SK-N-SH (cell line): ENCODE results near the gene CDC14B. TPM values are rescaled to one million over a fixed set of nuclear protein-coding genes. Genes with fewer than 3 reads are reported as not detected.

Experiments
- CTCF ChIA-PET: fragments of 300-600, 350-600 bp; formaldehyde crosslinking; extraction: SDS; loops from one replicate; lab custom pipeline; 2021; lab: Yijun Ruan, JAX
- POLR2A ChIA-PET: fragments of 350-600 bp; sonication (Branson Sonifier 250); formaldehyde crosslinking; extraction: SDS; loops from one replicate; lab custom pipeline; 2020; ENCODE audit warnings: antibody characterized with exemption, inconsistent platforms; lab: Yijun Ruan, JAX
- DNase-seq: peaks from one replicate; pipeline ENCODE4 v3.0.0; 2012
- H2AFZ ChIP-seq: fragments of 200-600 bp; sonication (generic); 2 replicates; pipeline ENCODE4 v1.8.1; 2016; ENCODE audit warnings: antibody characterized with exemption, mild to moderate bottlenecking, low read depth
- H3F3A ChIP-seq: fragments of 200-600 bp; sonication (generic); replicated peaks from 2 replicates; pipeline ENCODE3; 2016; ENCODE audit warnings: antibody characterized with exemption, mild to moderate bottlenecking; ENCODE audit not compliant: insufficient read depth
- H3K27ac ChIP-seq, 2 experiments: fragments of 200-500 bp in 1 of 2; fragments of 200-600 bp in 1 of 2; sonication (Bioruptor generic) in 1 of 2; sonication (generic), shearing (Covaris generic) in 1 of 2; 2 replicates each; pipeline versions ENCODE4 v1.5.1 to v1.6.1; 2014 to 2016; ENCODE audit warnings: low read depth in 2 of 2, inconsistent platforms in 1 of 2, low read length in 1 of 2, mild to moderate bottlenecking in 1 of 2, mixed read lengths in 1 of 2
- H3K27me3 ChIP-seq: fragments of 200-600 bp; sonication (generic), shearing (Covaris generic); 2 replicates; pipeline ENCODE4 v1.6.1; 2016; ENCODE audit warnings: mixed run types; ENCODE audit not compliant: insufficient read depth
- H3K36me3 ChIP-seq, 2 experiments: fragments of 200-500 bp in 1 of 2; fragments of 200-600 bp in 1 of 2; sonication (Bioruptor generic) in 1 of 2; sonication (generic) in 1 of 2; replicated peaks in 1 of 2; 2 replicates each; pipeline versions ENCODE3 to v1.5.1; 2014 to 2016; ENCODE audit warnings: low read length in 1 of 2, mild to moderate bottlenecking in 1 of 2; ENCODE audit not compliant: insufficient read depth in 2 of 2, control insufficient read depth in 1 of 2
- H3K4me1 ChIP-seq, 2 experiments: fragments of 200-500 bp in 1 of 2; fragments of 200-600 bp in 1 of 2; sonication (Bioruptor generic) in 1 of 2; sonication (generic), shearing (Covaris generic) in 1 of 2; 2 replicates each; pipeline versions ENCODE4 v1.5.1 to v1.6.1; 2014 to 2016; ENCODE audit warnings: low read depth in 1 of 2, low read length in 1 of 2, mixed run types in 1 of 2; ENCODE audit not compliant: insufficient read depth in 2 of 2, control insufficient read depth in 1 of 2
- H3K4me2 ChIP-seq: fragments of 200-600 bp; sonication (generic), shearing (Covaris generic); 2 replicates; pipeline ENCODE4 v1.6.1; 2017; ENCODE audit warnings: mixed run types
- H3K4me3 ChIP-seq, 2 experiments: fragments of 200-500 bp in 1 of 2; fragments of 200-600 bp in 1 of 2; sonication (Bioruptor generic) in 1 of 2; sonication (generic), shearing (Covaris generic) in 1 of 2; 2 replicates each; pipeline versions ENCODE4 v1.5.1 to v1.8.1; 2014 to 2016; ENCODE audit warnings: low read depth in 2 of 2, inconsistent platforms in 1 of 2, low read length in 1 of 2, mild to moderate bottlenecking in 1 of 2, mixed read lengths in 1 of 2, moderate library complexity in 1 of 2
- H3K79me2 ChIP-seq: fragments of 200-600 bp; sonication (generic); 2 replicates; pipeline ENCODE4 v1.8.1; 2017; ENCODE audit warnings: mild to moderate bottlenecking; ENCODE audit not compliant: insufficient read depth
- H3K9ac ChIP-seq: fragments of 200-600 bp; sonication (generic); 2 replicates; pipeline ENCODE4 v1.6.1; 2017; ENCODE audit warnings: mixed run types
- H3K9me2 ChIP-seq: fragments of 200-600 bp; sonication (generic); 2 replicates; pipeline ENCODE4 v1.6.1; 2017; ENCODE audit warnings: mixed run types
- H3K9me3 ChIP-seq: fragments of 200-600 bp; sonication (generic); 2 replicates; pipeline ENCODE4 v1.6.1; 2017; ENCODE audit warnings: mixed run types, mild to moderate bottlenecking, moderate library complexity
- H4K20me1 ChIP-seq: fragments of 200-600 bp; sonication (generic); 2 replicates; pipeline ENCODE4 v1.6.1; 2017; ENCODE audit warnings: mild to moderate bottlenecking, mixed run types; ENCODE audit not compliant: insufficient read depth
- CHD2 ChIP-seq: fragments of 150-350 bp; IDR thresholded peaks from 2 replicates; pipeline ENCODE4 v1.6.1; 2018; ENCODE audit warnings: low read length; ENCODE audit not compliant: partially characterized antibody
- ELF1 ChIP-seq: IDR thresholded peaks from 2 replicates; pipeline ENCODE4 v1.4.0; 2012
- EP300 ChIP-seq, 2 experiments: IDR thresholded peaks; 2 replicates each; pipeline versions ENCODE4 v1.4.0 to v1.6.1; 2012; ENCODE audit warnings: borderline replicate concordance in 1 of 2, low read depth in 1 of 2, low read length in 1 of 2
- EZH2phosphoT487 ChIP-seq: fragments of 200-600 bp; sonication (generic); IDR thresholded peaks from 2 replicates; pipeline ENCODE4 v1.6.1; 2017; ENCODE audit warnings: low read depth, mixed run types, mild to moderate bottlenecking, antibody characterized with exemption, moderate library complexity, borderline replicate concordance
- FOSL2 ChIP-seq: IDR thresholded peaks from 2 replicates; pipeline ENCODE4 v1.4.0; 2012; ENCODE audit warnings: low read depth, mild to moderate bottlenecking, moderate library complexity, borderline replicate concordance
- FOXJ3 ChIP-seq: sonication (generic); formaldehyde crosslinking; IDR thresholded peaks from 2 replicates; pipeline ENCODE4 v1.5.1; 2020; ENCODE audit warnings: mild to moderate bottlenecking, missing genetic modification reagents
- GABPA ChIP-seq: IDR thresholded peaks from 2 replicates; pipeline ENCODE4 v1.4.0; 2012; ENCODE audit warnings: low read depth, mild to moderate bottlenecking
- JUND ChIP-seq: IDR thresholded peaks from 2 replicates; pipeline ENCODE4 v1.4.0; 2012
- MAX ChIP-seq: IDR thresholded peaks from 2 replicates; pipeline ENCODE4 v1.4.0; 2012; ENCODE audit warnings: low read depth
- MEF2A ChIP-seq: IDR thresholded peaks from 2 replicates; pipeline ENCODE4 v1.4.0; 2012; ENCODE audit warnings: low read depth, borderline replicate concordance
- MXI1 ChIP-seq: IDR thresholded peaks from 2 replicates; pipeline ENCODE4 v1.6.1; 2012; ENCODE audit warnings: mild to moderate bottlenecking, low read depth, low read length, improper control_type of control experiment
- NRF1 ChIP-seq: IDR thresholded peaks from 2 replicates; pipeline ENCODE4 v1.6.1; 2012; ENCODE audit warnings: low read depth, mild to moderate bottlenecking, low read length
- RAD21 ChIP-seq: IDR thresholded peaks from 2 replicates; pipeline ENCODE4 v1.6.1; 2012; ENCODE audit warnings: mild to moderate bottlenecking, low read length
- RCOR1 ChIP-seq: fragments of 150-350 bp; IDR thresholded peaks from 2 replicates; pipeline ENCODE4 v1.6.1; 2017; ENCODE audit warnings: antibody characterized with exemption, low read length
- RXRA ChIP-seq: IDR thresholded peaks from 2 replicates; pipeline ENCODE4 v1.4.0; 2012; ENCODE audit warnings: low read depth, mild to moderate bottlenecking, borderline replicate concordance
- SIN3A ChIP-seq: IDR thresholded peaks from 2 replicates; pipeline ENCODE4 v1.6.1; 2012; ENCODE audit warnings: low read depth, mild to moderate bottlenecking, low read length, moderate library complexity, borderline replicate concordance
- SMC3 ChIP-seq: IDR thresholded peaks from 2 replicates; pipeline ENCODE4 v1.6.1; 2012; ENCODE audit warnings: low read depth, low read length, improper control_type of control experiment
- TAF1 ChIP-seq: IDR thresholded peaks from 2 replicates; pipeline ENCODE4 v1.6.1; 2012; ENCODE audit warnings: low read depth, mild to moderate bottlenecking, low read length, moderate library complexity, borderline replicate concordance
- TCF12 ChIP-seq: IDR thresholded peaks from 2 replicates; pipeline ENCODE4 v1.4.0; 2012
- TEAD4 ChIP-seq: IDR thresholded peaks from 2 replicates; pipeline ENCODE4 v1.4.0; 2012; ENCODE audit warnings: mild to moderate bottlenecking, borderline replicate concordance; ENCODE audit not compliant: insufficient read depth
- YY1 ChIP-seq: IDR thresholded peaks from 2 replicates; pipeline ENCODE4 v1.4.0; 2012; ENCODE audit warnings: low read depth, mild to moderate bottlenecking
- WGBS: methylation state at CpG from one replicate; pipeline ENCODE4 v1.1.6; 2017; ENCODE audit warnings: low lambda C conversion rate; 5-methylcytosine and 5-hydroxymethylcytosine counted together
- polyA plus RNA-seq, 3 experiments: library from polyadenylated mRNA; depleted of rRNA; stranded (reverse); fragments of >200 nt; gene quantifications; 2 replicates each; pipeline ENCODE4 v1.2.3, GENCODE V29; 2012
- TF ChIP-seq, protein P1 (sequence below): IDR thresholded peaks from 2 replicates; pipeline ENCODE4 v1.4.0; 2012; ENCODE audit warnings: low read depth, borderline replicate concordance
- TF ChIP-seq, protein P2 (sequence below): IDR thresholded peaks from 2 replicates; pipeline ENCODE4; 2012
- TF ChIP-seq, protein P3 (sequence below): fragments of 150-350 bp; IDR thresholded peaks from 2 replicates; pipeline ENCODE4 v1.6.1; 2016; ENCODE audit warnings: mild to moderate bottlenecking, low read depth, low read length

The CDC14B gene
- polyA plus RNA-seq, 1 of the 3 experiments (the other 2 are of a cell fraction): 10.1 TPM

GRCh38 chr9:96509848-96510247 is 109.8 kb downstream of the CDC14B start:
- H4K20me1 ChIP-seq: no peaks in the 10 kb centered on the region
- peaks cover 8% of the 10 kb centered on the region for H3F3A ChIP-seq
- no peaks in the 10 kb centered on the region for H3K9me3 ChIP-seq
- H2AFZ ChIP-seq: no peak overlapping the region
- DNase-seq: no peak
- H3K27ac ChIP-seq: no peak overlapping the region
- no peaks in the 10 kb centered on the region for H3K79me2 ChIP-seq
- no peak overlapping the region for H3K4me3 ChIP-seq
- no peaks in the 10 kb centered on the region for H3K27me3 ChIP-seq
- H3K4me2 ChIP-seq: no peak overlapping the region
- 84% methylated on average over 2 of the region's 2 CpGs for WGBS
- H3K9me2 ChIP-seq: no peaks in the 10 kb centered on the region
- H3K4me1 ChIP-seq: peaks cover 8 to 14% of the 10 kb centered on the region in 2 experiments; a peak in 2 of 4 replicates
- ChIA-PET CTCF (interaction anchor here (0.6 to 2.0 kb wide), 4 partner anchors 13 to 347 kb away, joined by 3 to 5 read pairs (median 4); no protein-coding TSS in a partner anchor), POLR2A (no interaction called here)
- H3K9ac ChIP-seq: no peak overlapping the region
- H3K36me3 ChIP-seq: peaks cover 2 to 7% of the 10 kb centered on the region in 2 experiments
- TF ChIP-seq JUND (no peak), ELF1 (no peak), RXRA (no peak), TCF12 (no peak), NRF1 (no peak), SMC3 (no peak), MXI1 (no peak), RCOR1 (no peak), TEAD4 (no peak), TAF1 (no peak), MEF2A (no peak), FOSL2 (no peak), EZH2phosphoT487 (no peak), GABPA (no peak), SIN3A (no peak), RAD21 (no peak), EP300 (IDR thresholded peaks at IDR 0.05; ENCODE audit: borderline replicate concordance in 1 of 2, low read depth in 1 of 2, low read length in 1 of 2) (no peak), CHD2 (no peak), YY1 (no peak)
- TF ChIP-seq, protein P1, sequence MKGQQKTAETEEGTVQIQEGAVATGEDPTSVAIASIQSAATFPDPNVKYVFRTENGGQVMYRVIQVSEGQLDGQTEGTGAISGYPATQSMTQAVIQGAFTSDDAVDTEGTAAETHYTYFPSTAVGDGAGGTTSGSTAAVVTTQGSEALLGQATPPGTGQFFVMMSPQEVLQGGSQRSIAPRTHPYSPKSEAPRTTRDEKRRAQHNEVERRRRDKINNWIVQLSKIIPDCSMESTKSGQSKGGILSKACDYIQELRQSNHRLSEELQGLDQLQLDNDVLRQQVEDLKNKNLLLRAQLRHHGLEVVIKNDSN: no peak

DNA sequence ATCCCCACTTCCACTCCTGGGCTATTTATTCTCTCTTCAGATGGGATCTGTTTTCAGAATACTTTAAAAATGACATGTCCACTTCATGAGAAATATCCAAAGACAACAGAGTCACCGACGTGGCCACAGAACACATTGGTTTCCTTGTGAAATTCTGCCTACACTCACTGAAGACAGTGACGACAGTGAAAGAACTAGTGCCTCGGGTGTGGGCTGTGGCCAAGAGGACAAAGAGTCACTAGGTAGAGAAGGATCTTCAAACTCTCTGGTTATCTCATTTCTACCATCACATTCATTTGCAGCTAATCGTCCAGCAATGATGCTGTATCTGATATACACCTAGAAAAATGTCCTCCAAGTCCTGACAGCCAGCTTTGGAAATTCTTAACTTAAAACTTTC is 110.6 kb downstream of the CDC14B start:
- no peak overlapping the region for H3K4me2 ChIP-seq
- H2AFZ ChIP-seq: no peak overlapping the region
- H3K36me3 ChIP-seq: peaks cover 2 to 7% of the 10 kb centered on the region in 2 experiments
- POLR2A ChIA-PET: no interaction called here
- no peaks in the 10 kb centered on the region for H3K9me3 ChIP-seq
- no peak overlapping the region; a peak in 1 of 4 replicates for H3K27ac ChIP-seq
- no peaks in the 10 kb centered on the region for H3K79me2 ChIP-seq
- CTCF ChIA-PET: interaction anchor here (0.6 to 2.0 kb wide), 3 partner anchors 14 to 181 kb away, joined by 3 to 5 read pairs (median 5); no protein-coding TSS in a partner anchor
- H3K4me1 ChIP-seq: peaks cover 6 to 8% of the 10 kb centered on the region in 2 experiments; a peak in 2 of 4 replicates
- H3K9me2 ChIP-seq: no peaks in the 10 kb centered on the region
- H3K9ac ChIP-seq: no peak overlapping the region
- H4K20me1 ChIP-seq: no peaks in the 10 kb centered on the region
- WGBS: 91% methylated on average over 5 of the region's 5 CpGs
- no peaks in the 10 kb centered on the region for H3K27me3 ChIP-seq
- H3K4me3 ChIP-seq: no peak overlapping the region
- peaks cover 4% of the 10 kb centered on the region for H3F3A ChIP-seq
- no peak for DNase-seq
- TF ChIP-seq ELF1: no peak
- TF ChIP-seq, protein P2, sequence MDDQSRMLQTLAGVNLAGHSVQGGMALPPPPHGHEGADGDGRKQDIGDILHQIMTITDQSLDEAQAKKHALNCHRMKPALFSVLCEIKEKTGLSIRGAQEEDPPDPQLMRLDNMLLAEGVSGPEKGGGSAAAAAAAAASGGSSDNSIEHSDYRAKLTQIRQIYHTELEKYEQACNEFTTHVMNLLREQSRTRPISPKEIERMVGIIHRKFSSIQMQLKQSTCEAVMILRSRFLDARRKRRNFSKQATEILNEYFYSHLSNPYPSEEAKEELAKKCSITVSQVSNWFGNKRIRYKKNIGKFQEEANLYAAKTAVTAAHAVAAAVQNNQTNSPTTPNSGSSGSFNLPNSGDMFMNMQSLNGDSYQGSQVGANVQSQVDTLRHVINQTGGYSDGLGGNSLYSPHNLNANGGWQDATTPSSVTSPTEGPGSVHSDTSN: no peak
- no peak for TF ChIP-seq EP300 (IDR thresholded peaks at IDR 0.05; ENCODE audit: borderline replicate concordance in 1 of 2, low read depth in 1 of 2, low read length in 1 of 2)
- no peak for TF ChIP-seq RCOR1
- no peak for TF ChIP-seq TAF1
- TF ChIP-seq YY1: no peak
- no peak for TF ChIP-seq MXI1
- TF ChIP-seq MAX: no peak
- no peak for TF ChIP-seq FOXJ3
- TF ChIP-seq, protein P3, sequence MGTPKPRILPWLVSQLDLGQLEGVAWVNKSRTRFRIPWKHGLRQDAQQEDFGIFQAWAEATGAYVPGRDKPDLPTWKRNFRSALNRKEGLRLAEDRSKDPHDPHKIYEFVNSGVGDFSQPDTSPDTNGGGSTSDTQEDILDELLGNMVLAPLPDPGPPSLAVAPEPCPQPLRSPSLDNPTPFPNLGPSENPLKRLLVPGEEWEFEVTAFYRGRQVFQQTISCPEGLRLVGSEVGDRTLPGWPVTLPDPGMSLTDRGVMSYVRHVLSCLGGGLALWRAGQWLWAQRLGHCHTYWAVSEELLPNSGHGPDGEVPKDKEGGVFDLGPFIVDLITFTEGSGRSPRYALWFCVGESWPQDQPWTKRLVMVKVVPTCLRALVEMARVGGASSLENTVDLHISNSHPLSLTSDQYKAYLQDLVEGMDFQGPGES: no peak
- no peak for TF ChIP-seq RXRA
- no peak for TF ChIP-seq FOSL2
- no peak for TF ChIP-seq TEAD4
- TF ChIP-seq, protein P1: no peak
